ENCODE measurements around the gene TTLL13.
"Not testable (repeated sequence)": the region's sequence is repeated elsewhere in the genome, so short reads cannot be mapped to it uniquely, and the experiment has no call there.

Gene TTLL13

DNA sequence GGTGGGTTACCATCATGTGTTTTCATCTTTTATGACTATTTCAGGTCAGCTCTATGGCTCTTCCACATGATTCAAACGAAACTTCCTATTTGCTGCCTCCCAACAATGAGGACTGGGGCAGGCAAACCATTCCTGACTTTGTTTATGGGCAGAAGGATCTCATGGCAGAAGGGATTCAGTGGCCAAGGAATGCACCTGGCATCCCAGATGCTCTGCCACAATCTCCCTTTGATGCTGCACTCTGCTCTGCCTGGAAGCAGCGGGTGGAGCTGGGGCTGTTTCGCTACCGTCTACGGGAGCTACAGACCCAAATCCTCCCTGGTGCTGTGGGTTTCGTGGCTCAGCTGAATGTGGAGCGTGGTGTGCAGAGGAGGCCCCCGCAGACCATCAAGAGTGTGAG, 8.5 kb upstream of the TTLL13 start:
- no peak for DNase-seq

GRCh38 chr15:90241343-90242192, 7.8 kb upstream of the TTLL13 start:
- DNase-seq: no peak

DNA sequence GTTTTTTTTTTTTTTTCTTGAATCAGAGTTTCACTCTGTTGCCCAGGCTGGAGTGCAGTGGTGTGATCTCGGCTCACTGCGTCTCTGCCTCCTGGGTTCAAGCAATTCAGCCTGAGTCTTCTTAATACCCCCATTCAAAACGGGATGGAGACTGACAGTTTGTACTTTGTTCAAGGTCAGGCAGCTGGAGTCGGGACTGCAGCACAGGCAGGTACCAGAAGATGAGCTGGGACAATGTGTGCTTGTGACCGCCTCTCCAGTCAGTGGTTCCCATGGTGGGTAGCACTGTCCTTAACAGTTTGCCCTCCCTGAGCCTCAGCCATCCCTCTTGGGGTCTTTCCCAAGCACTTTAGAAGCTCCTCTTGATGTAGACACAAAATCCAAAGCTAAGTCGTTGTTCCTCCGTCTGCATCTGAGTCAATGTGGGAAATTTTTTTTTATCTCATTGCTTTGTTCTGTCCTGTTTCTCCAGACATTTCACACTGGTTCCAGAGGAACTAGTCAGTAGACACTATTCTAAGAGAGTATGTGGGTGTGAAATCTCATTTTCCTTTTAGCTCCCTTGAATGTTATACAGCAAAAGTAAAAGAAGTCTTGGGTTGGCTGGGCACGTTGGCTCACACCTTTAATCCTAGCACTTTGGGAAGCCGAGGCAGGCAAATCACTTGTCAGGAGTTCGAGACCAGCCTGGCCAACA, 5.3 kb upstream of the TTLL13 start:
- no peak for DNase-seq

GRCh38 chr15:90248789-90249202, 560 bp upstream of the TTLL13 start:
- DNase-seq: no peak

GRCh38 chr15:90257776-90258175, 8.4 kb downstream of the TTLL13 start:
- no peak for DNase-seq

- DNase-seq: no peak
Measured at GRCh38 chr15:90259524-90259923, 10.2 kb downstream of the TTLL13 start.

GRCh38 chr15:90260731-90261130, 11.4 kb downstream of the TTLL13 start:
- DNase-seq: not testable (repeated sequence)

GRCh38 chr15:90261811-90262210, 12.5 kb downstream of the TTLL13 start:
- no peak for DNase-seq

GRCh38 chr15:90262426-90262825, 13.1 kb downstream of the TTLL13 start:
- no peak for DNase-seq

GRCh38 chr15:90264671-90265070, 15.3 kb downstream of the TTLL13 start:
- no peak for DNase-seq

GRCh38 chr15:90265271-90266060, 16.1 kb downstream of the TTLL13 start, which contains the start of gene NGRN:
Gene NGRN (plus strand): TSS chr15:90265672. CDS start chr15:90265713, 41 bp downstream.
- peak; percentile 52 for DNase-seq

DNA sequence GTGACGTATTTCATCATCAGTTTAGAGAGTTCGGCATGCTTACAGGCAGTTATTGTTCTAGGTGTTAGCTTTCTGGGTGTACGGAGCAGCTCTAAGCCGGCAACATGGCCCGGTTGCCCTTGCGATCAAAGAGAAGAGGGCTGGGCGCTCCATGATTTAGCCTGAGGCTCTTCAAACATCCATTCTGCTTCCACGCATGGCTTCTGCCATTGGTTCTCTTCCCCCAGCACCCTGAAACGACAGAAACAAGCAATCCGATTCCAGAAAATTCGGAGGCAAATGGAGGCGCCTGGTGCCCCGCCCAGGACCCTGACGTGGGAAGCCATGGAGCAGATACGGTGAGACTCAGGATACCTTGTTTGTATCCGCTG, 16.7 kb downstream of the TTLL13 start:
- no peak for DNase-seq

DNA sequence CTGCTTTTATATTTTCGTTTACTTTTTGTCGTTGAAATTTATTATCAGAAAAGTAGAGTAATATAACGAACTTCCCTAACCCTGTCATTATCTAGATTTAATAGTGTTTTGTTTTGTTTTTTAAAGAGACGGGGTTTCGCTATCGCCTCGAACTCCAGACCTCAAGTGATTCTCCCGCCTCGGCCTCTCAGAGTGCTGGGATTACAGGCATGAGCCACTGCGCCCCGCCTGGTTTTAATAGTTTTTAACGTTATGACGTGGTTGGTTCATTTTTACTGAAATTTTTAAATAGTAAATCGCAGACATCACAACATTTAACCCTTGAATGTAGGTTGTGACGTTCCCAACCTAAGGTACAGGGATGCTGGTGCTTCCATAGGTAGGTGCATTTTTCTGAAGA, 17.1 kb downstream of the TTLL13 start:
- no peak for DNase-seq

DNA sequence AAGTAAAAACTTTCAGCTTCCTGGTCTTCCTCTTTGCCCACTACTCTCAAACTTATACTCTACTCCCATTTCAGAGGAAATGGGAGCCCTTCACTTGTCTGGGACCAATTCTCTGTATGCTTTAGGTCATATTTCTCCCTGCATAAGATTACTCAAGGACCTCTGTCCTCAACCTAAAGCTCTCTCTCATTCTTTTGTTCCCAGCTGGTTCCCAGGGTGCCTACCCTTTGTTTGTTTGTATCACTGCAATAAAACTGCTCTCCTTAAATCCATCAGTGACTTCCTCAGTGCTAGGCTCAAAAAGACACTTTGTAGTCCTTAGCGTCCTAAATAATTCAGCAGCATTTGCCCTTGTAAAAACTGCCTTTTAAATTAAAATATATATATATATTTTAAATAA, 19.1 kb downstream of the TTLL13 start:
- DNase-seq: no peak

GRCh38 chr15:90270502-90271150, 21.3 kb downstream of the TTLL13 start:
- DNase-seq: no peak

DNA sequence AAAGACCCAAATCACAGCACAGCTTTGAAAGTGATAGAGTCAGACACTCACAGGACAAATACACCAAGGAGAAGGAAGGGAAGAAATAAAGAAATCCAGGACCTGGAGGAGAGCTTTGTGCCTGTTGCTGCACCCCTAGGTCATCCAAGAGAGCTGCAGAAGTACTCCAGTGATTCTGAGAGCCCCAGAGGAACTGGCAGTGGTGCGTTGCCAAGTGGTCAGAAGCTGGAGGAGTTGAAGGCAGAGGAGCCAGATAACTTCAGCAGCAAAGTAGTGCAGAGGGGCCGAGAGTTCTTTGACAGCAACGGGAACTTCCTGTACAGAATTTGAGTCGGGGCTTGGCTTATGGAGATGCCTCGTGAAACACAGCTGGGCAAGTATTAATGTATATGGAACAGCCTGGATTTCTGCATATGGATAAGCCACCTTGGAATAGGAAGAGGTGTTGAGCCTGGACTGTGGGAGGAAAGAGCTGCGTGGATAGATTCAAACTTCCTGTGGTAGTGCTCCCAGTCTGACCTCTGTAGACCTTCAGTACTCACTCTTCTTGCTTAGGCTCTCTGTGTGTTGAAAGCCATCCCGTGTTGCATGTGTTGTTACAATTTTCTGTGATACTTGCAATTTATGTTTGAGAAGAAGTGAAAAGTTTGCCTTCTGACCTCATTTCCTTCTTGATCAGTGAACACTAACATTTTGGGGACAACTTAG, 22.3 kb downstream of the TTLL13 start:
- DNase-seq: no peak

DNA sequence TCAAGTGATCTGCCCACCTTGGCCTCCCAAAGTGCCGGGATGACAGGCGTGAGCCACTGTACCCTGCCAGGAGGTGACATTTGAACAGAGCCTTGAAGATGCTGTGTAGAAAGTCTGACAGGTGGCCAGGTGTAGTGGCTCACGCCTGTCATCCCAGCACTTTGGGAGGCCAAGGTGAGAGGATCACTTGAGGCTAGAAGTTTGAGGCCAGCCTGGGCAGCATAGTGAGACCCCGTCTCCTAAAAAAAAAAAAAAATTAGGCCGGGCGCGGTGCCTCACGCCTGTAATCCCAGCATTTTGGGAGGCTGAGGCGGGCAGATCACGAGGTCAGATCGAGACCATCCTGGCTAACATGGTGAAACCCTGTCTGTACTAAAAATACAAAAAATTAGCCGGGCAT, 29.1 kb downstream of the TTLL13 start:
- DNase-seq: not testable (repeated sequence)

- not testable (repeated sequence) for DNase-seq
Measured at GRCh38 chr15:90280743-90281142, 31.4 kb downstream of the TTLL13 start.

DNA sequence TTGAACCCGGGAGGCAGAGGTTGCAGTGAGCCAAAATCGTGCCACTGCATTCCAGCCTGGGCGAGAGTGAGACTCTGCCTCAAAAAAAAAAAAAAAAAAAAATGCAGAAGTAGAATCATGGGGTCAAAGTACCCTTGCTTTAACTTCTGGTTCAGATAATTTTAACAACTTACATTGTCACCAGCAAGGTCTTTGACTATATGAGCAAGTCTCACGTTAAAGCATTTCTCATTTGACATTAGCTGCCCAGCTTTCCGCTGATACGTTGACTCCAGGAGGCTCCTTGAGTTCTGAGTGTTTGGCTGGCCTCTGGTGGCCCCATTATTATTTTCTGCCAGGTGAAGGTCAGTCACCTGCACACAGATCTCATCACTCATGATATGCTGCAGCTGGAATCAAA, 32.3 kb downstream of the TTLL13 start:
- not testable (repeated sequence) for DNase-seq

- DNase-seq: no peak
Measured at GRCh38 chr15:90286678-90287077, 37.3 kb downstream of the TTLL13 start.

DNA sequence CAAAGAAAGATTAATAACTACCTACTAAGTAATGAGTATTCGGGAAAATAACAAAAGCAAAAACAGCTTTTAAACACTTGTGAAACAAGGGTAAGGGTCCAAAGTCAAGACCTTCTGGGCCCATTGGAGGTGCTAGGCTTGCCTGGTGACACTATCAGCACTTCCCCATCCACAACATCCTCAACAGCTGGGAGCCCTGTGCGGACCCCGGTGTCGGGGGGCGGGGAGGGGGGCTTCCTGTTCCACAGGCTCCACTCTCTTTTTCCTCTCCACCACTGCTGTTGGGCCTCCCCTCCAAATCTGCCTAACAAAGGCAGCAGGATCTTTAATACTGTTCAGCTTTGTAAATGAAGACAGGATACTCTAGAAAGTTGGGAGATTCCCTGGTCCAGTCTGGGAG, 37.7 kb downstream of the TTLL13 start:
- no peak for DNase-seq

GRCh38 chr15:90287946-90288345, 38.6 kb downstream of the TTLL13 start:
- DNase-seq: no peak
